WI38 (cell line): ENCODE measurements around the gene AK2.

Experiments used
- H3K4me3 ChIP-seq: 2 replicates; pipeline ENCODE4 v1.5.1; 2011; ENCODE audit warnings: low read depth, mild to moderate bottlenecking, control low read depth, low read length
- CTCF ChIP-seq: IDR thresholded peaks from 2 replicates; pipeline ENCODE4 v1.5.1; 2012; ENCODE audit warnings: low read depth, mild to moderate bottlenecking, control low read depth, low read length

The AK2 gene

GRCh38 chr1:32985226-32985625, 51.5 kb downstream of the AK2 start:
- TF ChIP-seq CTCF, result no peak
- no peak overlapping the region for H3K4me3 ChIP-seq

- no peak for TF ChIP-seq CTCF
- no peak overlapping the region for H3K4me3 ChIP-seq
These were observed 52.1 kb downstream of the AK2 start for GRCh38 chr1:32984455-32985171.

GRCh38 chr1:32984090-32984454, 52.6 kb downstream of the AK2 start:
- no peak for TF ChIP-seq CTCF
- H3K4me3 ChIP-seq, result no peak overlapping the region

GRCh38 chr1:32983020-32983419, 53.7 kb downstream of the AK2 start:
- no peak for TF ChIP-seq CTCF

GRCh38 chr1:32981003-32981901, 55.4 kb downstream of the AK2 start:
- H3K4me3 ChIP-seq, result no peak overlapping the region
- no peak for TF ChIP-seq CTCF

More at GRCh38 chr1:32983020-32983419, 53.7 kb downstream of the AK2 start:
- no peak overlapping the region for H3K4me3 ChIP-seq

- no peak overlapping the region for H3K4me3 ChIP-seq
- no peak for TF ChIP-seq CTCF
These were observed 56.6 kb downstream of the AK2 start for GRCh38 chr1:32980080-32980479.

GRCh38 chr1:32978854-32979253, 57.8 kb downstream of the AK2 start:
- no peak overlapping the region for H3K4me3 ChIP-seq

More at GRCh38 chr1:32978854-32979253, 57.8 kb downstream of the AK2 start:
- TF ChIP-seq CTCF, result no peak
